Forelimb muscle (tissue), 1 donor: ENCODE data around the gene OR51M1. TPM values are rescaled to one million over a fixed set of nuclear protein-coding genes. Genes with fewer than 3 reads are reported as not detected.

Source experiments
- DNase-seq: peaks from one replicate; pipeline ENCODE4 v3.0.0-alpha.2; 2013; ENCODE audit warnings: low read depth
- polyA plus RNA-seq: library from polyadenylated mRNA; unstranded; fragments of 120-200 nt; gene quantifications from one replicate; pipeline ENCODE4 v1.2.1, GENCODE V29; 2013; ENCODE audit not compliant: insufficient read length

OR51M1 gene
- polyA plus RNA-seq, 1 donor: not detected

DNA sequence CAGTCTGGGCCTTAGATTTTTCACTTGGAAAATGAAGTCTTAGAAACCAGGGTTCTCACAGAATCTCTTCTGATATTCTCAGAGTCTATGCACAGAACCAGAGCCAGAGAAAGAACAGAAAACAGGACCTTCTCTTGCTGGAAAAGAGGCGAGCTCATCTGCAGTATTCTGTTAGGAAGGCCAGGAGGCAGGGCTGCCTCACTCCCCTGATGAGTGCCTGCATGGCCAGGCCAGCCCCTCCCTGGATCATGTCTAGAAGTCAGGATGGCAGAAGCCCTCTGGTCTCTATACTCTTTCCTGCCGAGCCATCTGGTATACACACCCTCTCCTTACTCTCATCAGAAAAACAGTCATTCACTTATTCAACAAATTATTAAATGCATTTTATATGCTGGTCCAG lies 723 bp downstream of the OR51M1 start:
- no peak for DNase-seq

DNA sequence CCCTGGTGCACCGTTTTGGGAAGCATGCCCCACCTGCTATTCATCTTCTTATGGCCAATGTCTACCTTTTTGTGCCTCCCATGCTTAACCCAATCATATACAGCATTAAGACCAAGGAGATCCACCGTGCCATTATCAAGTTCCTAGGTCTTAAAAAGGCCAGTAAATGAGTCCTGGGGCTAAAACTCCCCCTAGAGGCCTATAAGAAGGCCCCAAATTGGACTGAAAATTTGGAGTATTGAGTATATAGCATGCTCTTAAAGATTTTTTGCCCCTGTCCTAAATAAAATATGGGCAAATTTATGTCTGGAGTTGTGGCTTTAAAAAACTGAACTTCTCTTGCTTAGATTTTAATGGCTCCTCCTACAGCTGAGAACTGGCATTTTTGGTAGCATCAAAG lies 6.6 kb downstream of the OR51M1 start:
- DNase-seq: no peak

DNA sequence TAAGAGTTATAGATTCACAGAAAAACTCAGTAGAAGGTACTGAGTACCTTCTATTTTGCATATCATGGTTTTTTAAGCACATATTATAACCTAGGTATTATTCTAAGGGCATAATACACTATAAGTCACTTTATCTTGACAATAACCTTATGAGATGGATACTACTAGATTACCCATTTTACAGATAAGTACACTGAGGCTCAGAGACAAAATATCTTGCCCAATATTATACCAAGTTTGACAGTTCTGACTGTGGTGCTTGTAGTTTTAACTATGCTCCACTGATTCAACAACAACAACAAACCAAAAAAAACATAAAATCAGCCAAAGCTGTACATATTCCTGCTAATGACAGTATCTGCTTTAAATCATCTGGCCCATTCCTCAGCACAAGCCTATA lies 10.5 kb downstream of the OR51M1 start:
- no peak for DNase-seq

DNA sequence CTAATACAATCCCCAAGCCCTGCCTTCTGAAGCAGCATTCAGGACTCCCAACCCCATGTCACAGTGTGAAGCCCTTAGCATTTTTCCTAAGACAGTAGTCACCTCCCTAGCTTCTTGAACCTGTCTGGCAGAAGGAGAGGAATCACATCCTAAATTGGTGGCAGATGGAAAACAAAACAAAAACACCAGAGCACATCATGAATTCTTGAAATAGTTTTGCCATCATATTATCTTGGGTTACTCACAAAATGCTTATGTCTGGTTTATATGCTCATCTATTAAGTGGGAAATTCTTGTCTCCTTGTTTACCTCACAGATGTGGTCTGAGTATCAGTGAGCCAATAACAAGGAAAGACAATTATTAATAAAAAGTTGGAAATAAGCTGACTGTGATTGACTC lies 15.3 kb downstream of the OR51M1 start:
- DNase-seq: no peak

DNA sequence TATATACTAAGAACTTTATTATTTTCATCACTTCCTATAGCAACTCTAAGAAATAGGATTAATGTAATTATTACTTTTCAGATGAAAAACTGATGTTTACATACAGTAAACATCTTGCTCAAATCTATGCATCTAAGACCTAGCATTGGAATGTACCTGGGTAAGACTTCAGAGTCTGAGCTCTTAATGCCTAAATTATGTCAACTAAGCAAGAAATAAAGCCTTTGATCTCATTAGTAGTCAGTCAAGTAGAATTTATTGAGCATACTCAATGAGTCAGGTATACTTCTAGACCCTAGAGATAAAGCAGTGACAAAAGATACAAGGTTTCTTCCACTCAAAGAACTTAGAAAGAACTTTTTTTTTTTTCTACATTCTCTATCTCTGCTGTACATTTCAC lies 21.6 kb downstream of the OR51M1 start:
- DNase-seq: no peak

DNA sequence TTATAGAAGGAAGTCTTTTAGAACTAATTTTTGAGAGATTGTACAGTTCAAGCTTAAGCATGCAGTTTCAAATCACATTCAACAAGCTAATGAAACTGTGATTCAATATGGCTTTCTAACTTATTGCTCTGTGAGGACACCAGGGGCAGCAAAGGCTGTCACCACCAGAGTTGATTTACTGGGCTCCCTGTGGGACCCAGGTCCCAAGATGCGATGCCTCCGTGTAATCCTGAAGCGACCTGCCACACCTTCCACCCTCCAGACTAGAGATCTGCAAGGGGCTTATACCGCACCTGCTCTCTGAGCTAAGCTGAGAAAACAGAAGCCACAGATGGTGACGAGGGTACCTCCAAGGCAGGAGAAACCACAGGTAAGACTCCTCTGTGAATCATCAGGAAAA lies 37.4 kb downstream of the OR51M1 start:
- no peak for DNase-seq

DNA sequence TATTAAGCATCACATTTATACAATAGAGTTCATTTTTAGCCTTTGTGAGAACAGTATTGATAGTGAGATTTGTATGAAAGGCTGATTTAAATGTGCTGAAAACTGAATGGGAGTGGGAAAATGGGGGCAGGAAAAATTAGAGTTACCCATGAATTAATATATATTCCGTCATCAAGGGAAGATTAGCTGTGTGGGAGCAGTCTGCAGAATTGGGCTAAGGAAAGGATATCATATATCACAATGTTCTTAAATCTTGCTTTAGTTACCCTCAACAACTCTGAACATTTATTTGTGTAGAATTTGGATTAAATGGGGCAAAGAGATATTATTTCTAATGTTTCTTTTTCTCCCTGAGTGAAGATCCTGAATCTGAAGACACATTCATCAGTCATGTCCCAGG lies 38.2 kb downstream of the OR51M1 start, which contains the start of gene OR51Q1:
Gene OR51Q1 (plus strand): TSS at position 301 of the 400 bp plus-strand sequence. CDS start 90 bp downstream, at position 391.
- DNase-seq: no peak

DNA sequence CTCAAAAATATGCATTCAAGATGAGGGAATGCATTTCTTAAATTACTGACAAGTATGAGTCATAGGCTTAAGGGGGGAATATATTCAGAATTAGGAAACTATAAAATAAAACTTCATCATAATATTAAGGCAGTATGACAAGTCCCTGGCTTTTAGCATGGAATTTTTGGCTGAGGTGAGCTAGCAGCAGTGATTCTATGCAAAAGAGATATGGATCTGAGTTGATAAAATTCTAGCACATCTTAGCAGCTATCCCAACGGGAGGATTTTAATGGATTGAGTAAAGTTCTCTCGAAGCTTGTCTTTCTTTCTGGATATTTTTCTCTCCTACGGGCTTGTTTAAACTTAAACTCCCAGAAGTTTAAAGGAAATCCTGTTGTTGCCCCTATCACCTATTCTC lies 39.5 kb downstream of the OR51M1 start:
- no peak for DNase-seq

DNA sequence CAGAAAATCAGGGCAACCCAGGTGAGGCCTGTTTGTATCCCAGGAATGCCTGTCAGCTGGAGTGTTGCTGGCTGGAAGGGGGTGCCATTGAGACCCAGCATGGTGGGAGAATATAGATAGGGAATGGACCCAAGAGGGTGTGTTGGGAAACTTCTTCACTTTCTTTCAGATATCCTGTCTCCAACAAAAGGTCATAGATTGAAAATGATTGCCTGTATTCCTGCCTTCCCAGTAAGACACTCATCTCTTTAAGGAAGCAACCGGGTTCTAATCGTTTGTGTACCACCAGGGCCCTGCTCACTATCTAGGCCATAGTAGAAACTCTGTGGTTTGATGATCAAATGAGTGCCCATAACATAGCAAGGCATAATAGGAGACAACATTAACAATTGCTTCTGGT lies 57.8 kb downstream of the OR51M1 start, which contains the start of gene OR51I1:
Gene OR51I1 (minus strand): TSS at position 101 of the 400 bp plus-strand sequence. CDS start 0 bp downstream, at position 101.
- no peak for DNase-seq

Other genes starting within 250 kb of the OR51M1 start
- gene OR52A5, start 245.5 kb upstream of the OR51M1 start, polyA plus RNA-seq: not detected
- 0.03 TPM for gene OR52A1, start 229.1 kb upstream of the OR51M1 start, polyA plus RNA-seq
- not detected for gene OR51V1, start 183.1 kb upstream of the OR51M1 start, polyA plus RNA-seq
- 273 TPM for gene HBB, start 156.7 kb upstream of the OR51M1 start, polyA plus RNA-seq
- not detected for gene HBD, start 149.3 kb upstream of the OR51M1 start, polyA plus RNA-seq
- gene HBG1, start 134.0 kb upstream of the OR51M1 start, polyA plus RNA-seq: 9.4 TPM
- 4,005 TPM for gene HBG2, start 129.0 kb upstream of the OR51M1 start, polyA plus RNA-seq
- gene HBE1, start 113.9 kb upstream of the OR51M1 start, polyA plus RNA-seq: 5.5 TPM
- not detected for gene OR51B4, start 81.9 kb upstream of the OR51M1 start, polyA plus RNA-seq
- not detected for gene OR51B2, start 59.5 kb upstream of the OR51M1 start, polyA plus RNA-seq
- 0.15 TPM for gene OR51B5, start 40.3 kb upstream of the OR51M1 start, polyA plus RNA-seq
- not detected for gene OR51B6, start 32.3 kb upstream of the OR51M1 start, polyA plus RNA-seq
- not detected for gene OR51Q1, start 38.3 kb downstream of the OR51M1 start, polyA plus RNA-seq
- gene OR51I1, start 57.7 kb downstream of the OR51M1 start, polyA plus RNA-seq: not detected
- not detected for gene OR51I2, start 65.5 kb downstream of the OR51M1 start, polyA plus RNA-seq
- gene OR52D1, start 104.9 kb downstream of the OR51M1 start, polyA plus RNA-seq: not detected
- not detected for gene UBQLN3, start 126.1 kb downstream of the OR51M1 start, polyA plus RNA-seq
- gene UBQLNL, start 132.9 kb downstream of the OR51M1 start, polyA plus RNA-seq: 0.18 TPM
- not detected for gene OR52H1, start 164.7 kb downstream of the OR51M1 start, polyA plus RNA-seq
- gene OR52B6, start 197.1 kb downstream of the OR51M1 start, polyA plus RNA-seq: not detected
- 1.4 TPM for gene TRIM6, start 212.8 kb downstream of the OR51M1 start, polyA plus RNA-seq
- gene TRIM34, start 241.2 kb downstream of the OR51M1 start, polyA plus RNA-seq: 4.5 TPM